SK-N-SH treated with all-trans-retinoic acid at 6 μM for 48 hours (cell line): Measurements from ENCODE around the gene TIAM2.

Experiments used
- CREB5 ChIP-seq: fragments of 250-450 bp; sonication (Bioruptor Pico); IDR thresholded peaks from 2 replicates; pipeline ENCODE4 v1.5.1; 2020; ENCODE audit warnings: low read depth, mild to moderate bottlenecking, moderate library complexity
- ESRRG ChIP-seq: fragments of 250-450 bp; sonication (Bioruptor Pico); IDR thresholded peaks from 2 replicates; pipeline ENCODE4 v1.6.1; 2021; ENCODE audit warnings: mild to moderate bottlenecking
- ISL1 ChIP-seq: fragments of 250-450 bp; sonication (Bioruptor Pico); IDR thresholded peaks from 2 replicates; pipeline ENCODE4 v2.1.2; 2022; ENCODE audit warnings: mild to moderate bottlenecking, moderate library complexity
- SNAI2 ChIP-seq: fragments of 250-450 bp; sonication (Bioruptor Pico); IDR thresholded peaks from 2 replicates; pipeline ENCODE4 v1.5.0; 2020; ENCODE audit warnings: mild to moderate bottlenecking, moderate library complexity
- TOX ChIP-seq: fragments of 250-450 bp; sonication (Bioruptor Pico); IDR thresholded peaks from 2 replicates; pipeline ENCODE4 v1.8.0; 2021; ENCODE audit warnings: mild to moderate bottlenecking, moderate library complexity, borderline replicate concordance
- TSHZ2 ChIP-seq: fragments of 250-450 bp; sonication (Bioruptor Pico); IDR thresholded peaks from 2 replicates; pipeline ENCODE4 v1.5.0; 2020; ENCODE audit warnings: mild to moderate bottlenecking, moderate library complexity
- ZFP3 ChIP-seq: fragments of 250-450 bp; sonication (Bioruptor Pico); IDR thresholded peaks from 2 replicates; pipeline ENCODE4 v1.5.0; 2020; ENCODE audit warnings: mild to moderate bottlenecking, moderate library complexity
- ZFP30 ChIP-seq: fragments of 450-650 bp; formaldehyde crosslinking; IDR thresholded peaks from 2 replicates; pipeline ENCODE4 v1.5.0; 2022; ENCODE audit warnings: mild to moderate bottlenecking, moderate library complexity
- ZNF565 ChIP-seq: fragments of 450-650 bp; formaldehyde crosslinking; conservative IDR thresholded peaks from 2 replicates; pipeline ENCODE4 v1.5.0; 2020; ENCODE audit warnings: low read depth, mild to moderate bottlenecking, moderate library complexity

- TF ChIP-seq TSHZ2 (CRISPR knock-in tag), result no peak
- TF ChIP-seq CREB5 (CRISPR knock-in tag), result no peak
- TF ChIP-seq TOX (CRISPR knock-in tag), result no peak
- TF ChIP-seq ZFP3 (CRISPR knock-in tag), result no peak
- no peak for TF ChIP-seq ZFP30 (CRISPR knock-in tag)
- TF ChIP-seq SNAI2 (CRISPR knock-in tag), result no peak
- no peak for TF ChIP-seq ISL1 (CRISPR knock-in tag)
- TF ChIP-seq ESRRG (CRISPR knock-in tag), result no peak
- no peak for TF ChIP-seq ZNF565 (CRISPR knock-in tag)
These were observed 240.0 kb downstream of the TIAM2 start for GRCh38 chr6:155235087-155235486.
